ENCODE results near the gene TAX1BP1. TPM values are rescaled to one million over a fixed set of nuclear protein-coding genes. Genes with fewer than 3 reads are reported as not detected.

Gene TAX1BP1
- total and polyA plus RNA-seq, 2 of the 13 experiments (the other 11 are each of a cell fraction or from before 2014, with no cell fraction given) = 95.2 to 98.9 TPM

DNA sequence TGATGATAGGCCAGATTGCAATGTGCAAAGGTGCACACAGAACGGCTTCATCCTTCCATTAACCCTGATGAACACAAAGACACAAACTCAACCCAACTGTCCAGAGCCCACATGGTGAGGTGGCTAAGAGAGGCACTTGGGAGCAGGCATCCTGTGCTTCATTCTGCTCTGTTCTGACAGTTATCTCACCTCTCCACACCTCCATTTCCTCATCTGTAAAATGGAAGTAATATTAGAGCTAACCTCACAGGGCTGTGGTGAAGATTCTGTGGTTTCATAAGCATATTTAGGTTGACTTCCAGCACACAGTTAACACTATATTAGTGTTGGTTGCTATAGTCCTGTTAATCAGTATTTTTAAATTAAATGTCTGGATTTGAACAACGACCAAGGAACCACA lies 126.3 kb downstream of the TAX1BP1 start (continued):
- no peak for TF ChIP-seq FOXA1 (IDR thresholded peaks at IDR 0.05)
- no peak for TF ChIP-seq FOXA1 (CRISPR knock-in tag; IDR thresholded peaks at IDR 0.05)
- TF ChIP-seq, protein P1, sequence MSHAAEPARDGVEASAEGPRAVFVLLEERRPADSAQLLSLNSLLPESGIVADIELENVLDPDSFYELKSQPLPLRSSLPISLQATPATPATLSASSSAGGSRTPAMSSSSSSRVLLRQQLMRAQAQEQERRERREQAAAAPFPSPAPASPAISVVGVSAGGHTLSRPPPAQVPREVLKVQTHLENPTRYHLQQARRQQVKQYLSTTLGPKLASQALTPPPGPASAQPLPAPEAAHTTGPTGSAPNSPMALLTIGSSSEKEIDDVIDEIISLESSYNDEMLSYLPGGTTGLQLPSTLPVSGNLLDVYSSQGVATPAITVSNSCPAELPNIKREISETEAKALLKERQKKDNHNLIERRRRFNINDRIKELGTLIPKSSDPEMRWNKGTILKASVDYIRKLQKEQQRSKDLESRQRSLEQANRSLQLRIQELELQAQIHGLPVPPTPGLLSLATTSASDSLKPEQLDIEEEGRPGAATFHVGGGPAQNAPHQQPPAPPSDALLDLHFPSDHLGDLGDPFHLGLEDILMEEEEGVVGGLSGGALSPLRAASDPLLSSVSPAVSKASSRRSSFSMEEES (CRISPR knock-in tag; IDR thresholded peaks at IDR 0.05) = no peak

DNA sequence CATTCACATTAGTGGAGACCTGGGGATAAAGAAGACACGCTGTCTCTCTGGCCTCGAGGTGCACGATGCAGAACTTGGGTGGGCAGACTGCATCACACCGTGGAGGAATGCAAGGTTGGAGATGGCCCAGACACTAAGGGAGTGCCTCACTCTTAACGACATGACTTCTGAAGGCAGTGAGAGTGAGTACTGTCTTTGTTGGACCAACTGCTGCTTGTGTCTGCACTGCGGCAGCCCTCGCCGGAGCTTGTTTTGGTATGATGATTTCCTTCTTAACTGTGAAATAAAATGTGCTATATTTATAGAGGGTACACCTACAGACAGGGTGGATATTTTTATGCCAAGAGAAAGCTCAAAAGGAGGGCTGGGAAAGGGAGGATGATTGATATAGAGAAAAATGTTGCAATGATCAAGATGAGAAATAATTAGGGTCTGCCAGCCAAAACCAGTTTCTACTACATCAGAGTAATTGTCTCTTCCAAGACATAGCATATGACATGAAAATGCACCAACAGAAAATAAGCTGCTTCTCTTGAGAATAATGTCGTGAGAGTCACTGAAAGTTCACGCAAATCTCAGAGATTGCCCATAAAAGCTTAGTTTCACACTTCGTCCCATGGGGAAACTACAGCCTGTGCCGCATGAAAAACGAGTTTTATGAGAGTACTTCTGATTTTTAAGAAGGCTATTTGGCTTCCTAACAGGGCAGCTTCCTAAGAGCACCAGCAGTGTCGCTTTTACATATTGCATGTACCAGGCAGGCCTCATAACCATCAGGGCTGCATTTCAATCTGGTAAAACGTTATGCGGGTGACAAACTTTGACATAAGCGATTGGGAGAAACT lies 127.1 kb downstream of the TAX1BP1 start:
- in situ Hi-C loops (cut with HindIII; ENCODE audit: extremely low pct_ligation_motif_present, low pct_unique_long_range_greater_than_20kb) = no loop called here
- intact Hi-C loops (cut with micrococcal nuclease; ENCODE audit: unreplicated experiment) = no loop called here
- Histone ChIP-seq H3K4me2 (ENCODE audit: low read depth, low read length) (no peak overlapping the region), H3K4me3 (replicated peaks in 1 of 3; ENCODE audit: insufficient read depth in 1 of 3, low read depth in 2 of 3, low read length in 3 of 3) (no peak overlapping the region), H3K27ac (ENCODE audit: extremely low read length, insufficient read depth, low read length) (no peak overlapping the region), H3K36me3 (replicated peaks in 1 of 2; ENCODE audit: control insufficient read depth in 1 of 2, insufficient read depth in 2 of 2, low read length in 2 of 2) (no peaks in the 10 kb centered on the region), H2AFZ (ENCODE audit: low read length) (no peak overlapping the region), H3K4me1 (ENCODE audit: insufficient read depth, low read length) (no peaks in the 10 kb centered on the region), H3K27me3 (ENCODE audit: control insufficient read depth in 1 of 2, insufficient read depth in 2 of 2, low read length in 2 of 2) (peaks cover 1 to 52% of the 10 kb centered on the region in 2 experiments; a peak in 4 of 5 replicates), H3K79me2 (ENCODE audit: insufficient read depth, low read length) (no peaks in the 10 kb centered on the region), H3K9me3 (ENCODE audit: low read length) (no peaks in the 10 kb centered on the region), H4K20me1 (ENCODE audit: insufficient read depth, low read length) (no peaks in the 10 kb centered on the region), H3K9ac (ENCODE audit: insufficient read depth, low read depth, low read length) (no peak overlapping the region)
- DNase-seq (ENCODE audit: low spot score) (no peak), FAIRE-seq (no peak), ATAC-seq (no peak)
- 45% methylated on average over 17 of the region's 17 CpGs for WGBS (ENCODE audit: low lambda C conversion rate)
- ChIA-PET POLR2A (no interaction called here), CTCF (ENCODE audit: low intra/inter-chr PET ratio, low total read pairs) (no interaction called here)
- TF ChIP-seq DNMT3B (CRISPR knock-in tag; conservative IDR thresholded peaks at IDR 0.05) (no peak), ZNF510 (CRISPR knock-in tag; IDR thresholded peaks at IDR 0.05; ENCODE audit: low read depth) (no peak), ZMYM2 (CRISPR knock-in tag; IDR thresholded peaks at IDR 0.05) (no peak)
- TF ChIP-seq, protein P2, sequence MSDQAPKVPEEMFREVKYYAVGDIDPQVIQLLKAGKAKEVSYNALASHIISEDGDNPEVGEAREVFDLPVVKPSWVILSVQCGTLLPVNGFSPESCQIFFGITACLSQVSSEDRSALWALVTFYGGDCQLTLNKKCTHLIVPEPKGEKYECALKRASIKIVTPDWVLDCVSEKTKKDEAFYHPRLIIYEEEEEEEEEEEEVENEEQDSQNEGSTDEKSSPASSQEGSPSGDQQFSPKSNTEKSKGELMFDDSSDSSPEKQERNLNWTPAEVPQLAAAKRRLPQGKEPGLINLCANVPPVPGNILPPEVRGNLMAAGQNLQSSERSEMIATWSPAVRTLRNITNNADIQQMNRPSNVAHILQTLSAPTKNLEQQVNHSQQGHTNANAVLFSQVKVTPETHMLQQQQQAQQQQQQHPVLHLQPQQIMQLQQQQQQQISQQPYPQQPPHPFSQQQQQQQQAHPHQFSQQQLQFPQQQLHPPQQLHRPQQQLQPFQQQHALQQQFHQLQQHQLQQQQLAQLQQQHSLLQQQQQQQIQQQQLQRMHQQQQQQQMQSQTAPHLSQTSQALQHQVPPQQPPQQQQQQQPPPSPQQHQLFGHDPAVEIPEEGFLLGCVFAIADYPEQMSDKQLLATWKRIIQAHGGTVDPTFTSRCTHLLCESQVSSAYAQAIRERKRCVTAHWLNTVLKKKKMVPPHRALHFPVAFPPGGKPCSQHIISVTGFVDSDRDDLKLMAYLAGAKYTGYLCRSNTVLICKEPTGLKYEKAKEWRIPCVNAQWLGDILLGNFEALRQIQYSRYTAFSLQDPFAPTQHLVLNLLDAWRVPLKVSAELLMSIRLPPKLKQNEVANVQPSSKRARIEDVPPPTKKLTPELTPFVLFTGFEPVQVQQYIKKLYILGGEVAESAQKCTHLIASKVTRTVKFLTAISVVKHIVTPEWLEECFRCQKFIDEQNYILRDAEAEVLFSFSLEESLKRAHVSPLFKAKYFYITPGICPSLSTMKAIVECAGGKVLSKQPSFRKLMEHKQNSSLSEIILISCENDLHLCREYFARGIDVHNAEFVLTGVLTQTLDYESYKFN (CRISPR knock-in tag; conservative IDR thresholded peaks at IDR 0.05) = no peak
- TF ChIP-seq, protein P3, sequence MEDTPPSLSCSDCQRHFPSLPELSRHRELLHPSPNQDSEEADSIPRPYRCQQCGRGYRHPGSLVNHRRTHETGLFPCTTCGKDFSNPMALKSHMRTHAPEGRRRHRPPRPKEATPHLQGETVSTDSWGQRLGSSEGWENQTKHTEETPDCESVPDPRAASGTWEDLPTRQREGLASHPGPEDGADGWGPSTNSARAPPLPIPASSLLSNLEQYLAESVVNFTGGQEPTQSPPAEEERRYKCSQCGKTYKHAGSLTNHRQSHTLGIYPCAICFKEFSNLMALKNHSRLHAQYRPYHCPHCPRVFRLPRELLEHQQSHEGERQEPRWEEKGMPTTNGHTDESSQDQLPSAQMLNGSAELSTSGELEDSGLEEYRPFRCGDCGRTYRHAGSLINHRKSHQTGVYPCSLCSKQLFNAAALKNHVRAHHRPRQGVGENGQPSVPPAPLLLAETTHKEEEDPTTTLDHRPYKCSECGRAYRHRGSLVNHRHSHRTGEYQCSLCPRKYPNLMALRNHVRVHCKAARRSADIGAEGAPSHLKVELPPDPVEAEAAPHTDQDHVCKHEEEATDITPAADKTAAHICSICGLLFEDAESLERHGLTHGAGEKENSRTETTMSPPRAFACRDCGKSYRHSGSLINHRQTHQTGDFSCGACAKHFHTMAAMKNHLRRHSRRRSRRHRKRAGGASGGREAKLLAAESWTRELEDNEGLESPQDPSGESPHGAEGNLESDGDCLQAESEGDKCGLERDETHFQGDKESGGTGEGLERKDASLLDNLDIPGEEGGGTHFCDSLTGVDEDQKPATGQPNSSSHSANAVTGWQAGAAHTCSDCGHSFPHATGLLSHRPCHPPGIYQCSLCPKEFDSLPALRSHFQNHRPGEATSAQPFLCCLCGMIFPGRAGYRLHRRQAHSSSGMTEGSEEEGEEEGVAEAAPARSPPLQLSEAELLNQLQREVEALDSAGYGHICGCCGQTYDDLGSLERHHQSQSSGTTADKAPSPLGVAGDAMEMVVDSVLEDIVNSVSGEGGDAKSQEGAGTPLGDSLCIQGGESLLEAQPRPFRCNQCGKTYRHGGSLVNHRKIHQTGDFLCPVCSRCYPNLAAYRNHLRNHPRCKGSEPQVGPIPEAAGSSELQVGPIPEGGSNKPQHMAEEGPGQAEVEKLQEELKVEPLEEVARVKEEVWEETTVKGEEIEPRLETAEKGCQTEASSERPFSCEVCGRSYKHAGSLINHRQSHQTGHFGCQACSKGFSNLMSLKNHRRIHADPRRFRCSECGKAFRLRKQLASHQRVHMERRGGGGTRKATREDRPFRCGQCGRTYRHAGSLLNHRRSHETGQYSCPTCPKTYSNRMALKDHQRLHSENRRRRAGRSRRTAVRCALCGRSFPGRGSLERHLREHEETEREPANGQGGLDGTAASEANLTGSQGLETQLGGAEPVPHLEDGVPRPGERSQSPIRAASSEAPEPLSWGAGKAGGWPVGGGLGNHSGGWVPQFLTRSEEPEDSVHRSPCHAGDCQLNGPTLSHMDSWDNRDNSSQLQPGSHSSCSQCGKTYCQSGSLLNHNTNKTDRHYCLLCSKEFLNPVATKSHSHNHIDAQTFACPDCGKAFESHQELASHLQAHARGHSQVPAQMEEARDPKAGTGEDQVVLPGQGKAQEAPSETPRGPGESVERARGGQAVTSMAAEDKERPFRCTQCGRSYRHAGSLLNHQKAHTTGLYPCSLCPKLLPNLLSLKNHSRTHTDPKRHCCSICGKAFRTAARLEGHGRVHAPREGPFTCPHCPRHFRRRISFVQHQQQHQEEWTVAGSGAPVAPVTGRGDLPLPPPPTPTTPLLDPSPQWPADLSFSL (CRISPR knock-in tag; IDR thresholded peaks at IDR 0.05) = no peak
- BruUV-seq (replicated peaks) = no TSS peak
